T-helper 2 cell (primary cell): Measurements from ENCODE around the gene ARL15.

Experiments
- DNase-seq, 5 experiments: peaks; one replicate each; pipeline versions ENCODE4 v3.0.0 to v3.0.0-alpha.2; 2012 to 2022

Gene ARL15

GRCh38 chr5:53971131-53971530, 339.2 kb downstream of the ARL15 start:
- no peak for DNase-seq

GRCh38 chr5:53970475-53970874, 339.9 kb downstream of the ARL15 start:
- DNase-seq: no peak

DNA sequence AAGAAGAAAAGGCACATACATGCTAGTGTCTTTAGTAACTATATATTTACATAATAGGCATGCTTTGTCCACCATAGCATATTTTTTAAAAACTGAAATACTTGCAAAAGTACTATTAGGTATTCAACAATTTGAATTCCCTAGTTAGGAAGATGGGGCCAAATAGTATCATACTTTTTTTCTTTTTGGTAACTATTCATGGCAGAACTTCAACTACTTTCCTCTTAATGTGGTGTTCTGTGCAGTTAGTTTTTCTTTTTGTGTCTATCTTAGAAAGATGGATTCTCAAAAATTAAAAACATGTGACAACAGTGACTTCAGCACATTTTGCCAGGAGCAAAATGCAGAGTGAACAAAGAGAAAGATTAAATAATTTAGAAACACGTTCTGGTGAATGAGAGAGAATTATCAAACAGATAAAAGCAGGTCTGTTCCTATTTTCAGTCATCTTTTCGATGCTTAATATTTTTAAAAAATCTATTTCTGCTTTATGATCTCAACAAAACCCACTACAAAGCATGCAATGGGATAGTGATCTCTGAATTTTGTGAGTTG, 341.1 kb downstream of the ARL15 start:
- DNase-seq: no peak

GRCh38 chr5:53965459-53965858, 344.9 kb downstream of the ARL15 start:
- no peak for DNase-seq

GRCh38 chr5:53963958-53964357, 346.4 kb downstream of the ARL15 start:
- DNase-seq: no peak

GRCh38 chr5:53962306-53962705, 348.1 kb downstream of the ARL15 start:
- no peak for DNase-seq

DNA sequence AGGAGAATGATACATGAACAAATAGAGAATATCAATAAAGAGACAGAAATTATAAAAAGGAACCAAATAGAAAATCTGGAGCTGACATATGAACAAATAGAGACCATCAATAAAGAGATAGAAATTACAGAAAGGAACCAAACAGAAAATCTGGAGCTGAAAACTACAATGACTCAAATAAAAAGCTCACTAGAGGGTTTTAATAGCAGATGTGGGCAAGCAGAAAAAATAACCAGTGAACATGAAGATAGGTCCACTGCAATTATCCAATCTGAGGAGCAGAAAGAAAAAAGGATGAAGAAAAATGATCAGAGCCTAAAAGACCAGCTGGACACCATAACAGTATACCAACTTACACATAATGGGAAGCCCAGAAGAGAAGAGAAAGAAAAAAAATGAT, 353.7 kb downstream of the ARL15 start:
- DNase-seq: no peak

- DNase-seq: no peak
These were observed 354.2 kb downstream of the ARL15 start for GRCh38 chr5:53956196-53956595.

DNA sequence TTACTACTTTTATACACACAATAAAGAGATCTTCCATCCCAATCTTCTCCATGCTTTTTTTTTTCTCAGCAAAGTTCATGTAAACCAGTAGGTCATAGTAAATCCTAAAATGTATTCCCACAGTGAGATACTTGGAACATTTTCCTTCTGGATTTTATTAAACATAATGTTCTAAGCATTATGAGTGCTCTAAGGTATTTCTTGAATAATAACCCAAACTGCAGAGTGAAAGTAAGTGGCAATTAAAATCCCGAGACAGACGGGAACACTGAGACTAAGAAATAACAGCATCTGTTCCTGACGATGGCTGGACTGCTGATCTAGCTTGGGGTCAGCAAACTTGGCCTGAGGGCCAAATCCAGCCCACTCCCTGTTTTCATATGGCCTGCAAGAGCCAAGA, 359.8 kb downstream of the ARL15 start:
- no peak for DNase-seq

DNA sequence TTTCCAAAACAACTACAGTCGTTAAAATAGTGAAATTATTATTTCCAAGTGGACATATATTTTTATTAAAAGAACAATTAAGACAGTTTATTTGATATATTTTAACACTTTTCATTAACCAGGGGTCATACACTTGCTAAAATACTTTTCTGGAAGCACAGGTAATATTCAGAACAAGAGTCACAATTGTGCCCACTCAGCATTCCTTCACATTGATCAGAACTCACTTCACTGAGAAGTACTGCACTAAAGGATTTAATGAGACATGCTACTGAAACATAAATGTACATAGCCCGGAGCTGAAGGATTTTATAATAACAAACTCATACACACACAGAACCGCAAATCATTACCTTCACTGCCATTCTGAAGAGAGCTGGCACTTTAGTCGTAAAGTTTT, 361.8 kb downstream of the ARL15 start:
- DNase-seq: no peak

DNA sequence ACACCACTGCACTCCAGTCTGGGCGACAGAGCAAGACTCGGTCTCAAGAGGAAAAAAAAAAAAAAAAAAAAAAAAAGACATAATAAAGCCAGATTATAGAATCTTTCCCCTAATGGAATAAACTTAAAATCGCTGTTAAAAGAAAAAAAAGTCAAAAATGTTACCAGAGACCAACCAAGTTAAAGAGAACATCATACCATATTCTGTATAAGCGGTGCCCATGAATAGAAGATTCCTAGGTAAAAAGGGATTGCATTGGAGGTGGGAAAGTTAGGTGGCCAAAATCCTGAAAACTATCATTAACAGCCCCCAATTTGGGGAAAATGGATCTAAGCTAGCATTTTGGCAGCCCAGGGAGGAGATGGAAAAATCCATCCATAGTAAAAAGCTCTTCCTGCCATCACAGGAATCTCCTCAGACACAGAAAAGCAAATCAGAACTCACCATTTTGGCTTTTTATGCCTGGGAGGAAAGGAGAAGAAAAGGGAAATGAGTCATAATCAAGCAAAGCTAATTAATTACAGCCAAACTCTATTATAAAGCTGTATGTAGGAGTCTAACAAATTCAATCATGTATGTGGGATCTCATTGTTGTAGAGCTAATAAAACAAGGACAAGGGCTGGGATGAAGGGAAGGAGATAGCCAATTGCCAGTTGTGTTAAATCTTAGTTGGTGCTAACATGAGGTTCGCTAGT, 363.8 kb downstream of the ARL15 start:
- no peak for DNase-seq

- no peak for DNase-seq
These were observed 365.4 kb downstream of the ARL15 start for GRCh38 chr5:53944981-53945380.

GRCh38 chr5:53943938-53944337, 366.4 kb downstream of the ARL15 start:
- DNase-seq: no peak

GRCh38 chr5:53942724-53943123, 367.6 kb downstream of the ARL15 start:
- no peak for DNase-seq

DNA sequence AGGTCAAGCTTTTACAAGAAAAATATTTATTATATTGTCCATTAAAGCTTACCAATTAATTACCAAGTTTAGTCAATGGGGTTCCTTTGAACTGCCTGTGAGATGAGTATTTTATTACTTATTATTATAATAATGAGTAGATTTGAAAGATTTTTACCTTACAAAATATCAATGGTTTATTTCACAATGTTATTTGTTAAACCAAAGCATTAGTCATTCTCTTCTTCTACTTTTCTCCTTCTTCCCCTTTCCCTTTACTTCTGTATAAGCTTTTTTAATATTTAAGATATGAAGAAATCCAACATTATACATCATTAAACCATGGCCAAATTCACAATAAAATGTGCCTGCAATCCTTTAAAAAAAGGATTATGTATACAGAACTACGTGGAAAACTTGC, 369.5 kb downstream of the ARL15 start:
- no peak for DNase-seq

DNA sequence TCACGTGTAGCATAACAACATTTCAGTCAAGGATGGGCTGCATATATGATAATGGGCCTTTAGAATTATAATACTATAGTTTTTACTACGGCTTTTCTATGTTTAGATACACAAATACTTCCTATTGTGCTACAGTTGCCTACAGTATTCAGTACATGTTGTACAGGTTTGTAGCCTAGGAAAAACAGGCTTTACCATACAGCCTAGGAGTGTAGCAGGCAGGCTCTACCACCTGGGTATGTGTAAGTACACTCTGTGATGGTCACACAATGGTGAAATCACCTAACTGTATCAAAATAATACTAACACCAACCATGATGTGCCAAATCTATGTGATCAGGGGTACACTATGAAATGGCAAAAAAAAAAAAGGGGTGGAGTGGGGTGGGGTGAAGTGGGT, 372.9 kb downstream of the ARL15 start:
- DNase-seq: no peak

- no peak for DNase-seq
These were observed 373.7 kb downstream of the ARL15 start for GRCh38 chr5:53936481-53937352.

DNA sequence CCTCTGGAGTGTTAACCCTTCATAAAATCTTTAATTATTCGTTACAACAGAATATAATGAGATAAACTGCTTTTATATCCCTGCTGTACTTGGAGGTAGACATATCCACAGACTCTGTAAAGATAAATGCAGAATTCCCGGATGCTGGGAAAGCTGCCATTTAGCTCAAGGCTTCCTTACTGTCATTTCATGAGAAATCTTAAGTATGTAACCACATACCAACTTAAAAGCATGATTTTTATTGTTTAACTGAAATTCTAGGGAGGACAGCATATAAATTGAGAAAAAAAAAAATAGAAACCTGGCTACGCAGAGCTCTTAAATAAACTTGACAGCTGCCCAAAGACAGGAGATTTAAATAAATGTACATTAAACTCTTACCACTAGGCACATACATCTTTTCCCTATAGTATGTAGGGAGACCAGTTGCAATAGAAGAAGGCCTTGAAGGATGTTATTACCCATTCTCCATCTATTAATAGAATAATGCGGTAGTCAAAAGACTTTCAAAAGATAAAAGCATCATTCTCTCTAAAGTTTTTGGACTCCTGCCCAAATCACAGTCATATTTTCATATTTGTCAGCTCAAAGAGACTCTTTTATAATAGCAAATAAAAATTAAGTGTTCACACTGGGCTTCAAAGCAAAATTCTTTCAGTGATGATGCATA, 376.1 kb downstream of the ARL15 start:
- DNase-seq: no peak

- no peak for DNase-seq
These were observed 378.0 kb downstream of the ARL15 start for GRCh38 chr5:53932351-53932750.

- no peak for DNase-seq
These were observed 379.9 kb downstream of the ARL15 start for GRCh38 chr5:53930457-53930856.

DNA sequence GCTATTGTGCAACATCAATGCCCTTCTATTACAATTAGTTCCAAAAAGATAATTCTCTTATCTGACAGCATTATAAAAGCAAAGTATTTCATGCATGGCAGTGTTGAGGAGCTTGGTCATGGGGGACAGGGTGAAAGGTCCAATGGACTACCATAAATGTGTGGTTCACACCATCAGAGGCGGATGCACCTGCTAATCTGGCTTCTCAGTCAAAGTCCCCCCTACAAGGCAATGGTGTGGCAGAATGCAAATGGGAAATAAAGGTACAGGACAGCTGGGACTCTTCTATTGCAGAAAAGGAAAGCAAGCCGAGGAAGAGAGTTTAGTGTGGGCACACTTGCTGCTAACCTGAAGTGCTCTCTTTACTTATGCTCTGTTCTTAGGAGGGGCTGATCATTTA, 380.8 kb downstream of the ARL15 start:
- no peak for DNase-seq

GRCh38 chr5:53929152-53929551, 381.2 kb downstream of the ARL15 start:
- no peak for DNase-seq

GRCh38 chr5:53928641-53929040, 381.7 kb downstream of the ARL15 start:
- DNase-seq: no peak
